Measurements from ENCODE around the gene ATP7B. TPM values are rescaled to one million over a fixed set of nuclear protein-coding genes. Genes with fewer than 3 reads are reported as not detected.

Gene ATP7B
- total RNA-seq, 1 experiment from 2014 or later = 4.4 TPM

- Histone ChIP-seq H3K4me3 (ENCODE audit: low read length) (no peak overlapping the region), H3K4me2 (ENCODE audit: low read length) (no peak overlapping the region), H3K9me3 (ENCODE audit: low read length) (no peaks in the 10 kb centered on the region), H3K4me1 (ENCODE audit: insufficient read depth, low read length) (no peaks in the 10 kb centered on the region), H4K20me1 (ENCODE audit: low read length) (no peaks in the 10 kb centered on the region), H3K36me3 (ENCODE audit: low read depth, low read length) (no peaks in the 10 kb centered on the region), H3K79me2 (ENCODE audit: low read length) (no peaks in the 10 kb centered on the region), H3K9me2 (replicated peaks; ENCODE audit: low read length) (no peaks in the 10 kb centered on the region), H3K9ac (ENCODE audit: low read length) (no peak overlapping the region), H3K27ac (ENCODE audit: low read length) (no peak overlapping the region), H2AFZ (ENCODE audit: low read length) (no peak overlapping the region), H3K27me3 (ENCODE audit: low read length) (no peaks in the 10 kb centered on the region), H3F3A (ENCODE audit: low read length, unreplicated experiment) (no peaks in the 10 kb centered on the region)
- TF ChIP-seq EZH2 (IDR thresholded peaks at IDR 0.05; ENCODE audit: low read length, unreplicated experiment) (no peak), EZH2phosphoT487 (IDR thresholded peaks at IDR 0.05; ENCODE audit: borderline replicate concordance, low read length) (no peak), CTCF (conservative IDR thresholded peaks at IDR 0.05; ENCODE audit: low read depth, low read length) (no peak)
- POLR2A ChIA-PET (ENCODE audit: unreplicated experiment) = no interaction called here
- DNase-seq = no peak
- intact Hi-C loops (cut with micrococcal nuclease) = no loop called here
- no TSS peak for BruUV-seq (replicated peaks)
- CTCF ChIA-PET = no interaction called here
- ATAC-seq = no peak
Observed at GRCh38 chr13:51981355-51981754, 29.9 kb downstream of the ATP7B start.

GRCh38 chr13:51980908-51981307, 30.3 kb downstream of the ATP7B start:
- H3F3A ChIP-seq (ENCODE audit: low read length, unreplicated experiment) = no peaks in the 10 kb centered on the region
- no peaks in the 10 kb centered on the region for H3K4me1 ChIP-seq (ENCODE audit: insufficient read depth, low read length)
- CTCF ChIA-PET = no interaction called here
- no peak for DNase-seq
- no peaks in the 10 kb centered on the region for H3K36me3 ChIP-seq (ENCODE audit: low read depth, low read length)
- ATAC-seq = no peak
- no peaks in the 10 kb centered on the region for H3K9me3 ChIP-seq (ENCODE audit: low read length)
- BruUV-seq (replicated peaks) = no TSS peak
- no peaks in the 10 kb centered on the region for H3K79me2 ChIP-seq (ENCODE audit: low read length)
- H2AFZ ChIP-seq (ENCODE audit: low read length) = no peak overlapping the region
- H3K4me2 ChIP-seq (ENCODE audit: low read length) = no peak overlapping the region
- intact Hi-C loops (cut with micrococcal nuclease) = no loop called here
- H3K9ac ChIP-seq (ENCODE audit: low read length) = no peak overlapping the region
- no peak overlapping the region for H3K27ac ChIP-seq (ENCODE audit: low read length)
- TF ChIP-seq CTCF (conservative IDR thresholded peaks at IDR 0.05; ENCODE audit: low read depth, low read length) (no peak), EZH2 (IDR thresholded peaks at IDR 0.05; ENCODE audit: low read length, unreplicated experiment) (no peak), EZH2phosphoT487 (IDR thresholded peaks at IDR 0.05; ENCODE audit: borderline replicate concordance, low read length) (no peak)
- no peaks in the 10 kb centered on the region for H3K27me3 ChIP-seq (ENCODE audit: low read length)
- POLR2A ChIA-PET (ENCODE audit: unreplicated experiment) = no interaction called here
- no peaks in the 10 kb centered on the region for H3K9me2 ChIP-seq (replicated peaks; ENCODE audit: low read length)
- H4K20me1 ChIP-seq (ENCODE audit: low read length) = no peaks in the 10 kb centered on the region
- no peak overlapping the region for H3K4me3 ChIP-seq (ENCODE audit: low read length)

- H3K36me3 ChIP-seq (ENCODE audit: low read depth, low read length) = no peaks in the 10 kb centered on the region
- H3K9me2 ChIP-seq (replicated peaks; ENCODE audit: low read length) = no peaks in the 10 kb centered on the region
- no peak overlapping the region for H3K4me3 ChIP-seq (ENCODE audit: low read length)
- H3K4me2 ChIP-seq (ENCODE audit: low read length) = no peak overlapping the region
- H3K9ac ChIP-seq (ENCODE audit: low read length) = no peak overlapping the region
- ATAC-seq (no peak), DNase-seq (no peak)
- intact Hi-C loops (cut with micrococcal nuclease) = no loop called here
- no peaks in the 10 kb centered on the region for H3K79me2 ChIP-seq (ENCODE audit: low read length)
- H4K20me1 ChIP-seq (ENCODE audit: low read length) = no peaks in the 10 kb centered on the region
- no peaks in the 10 kb centered on the region for H3F3A ChIP-seq (ENCODE audit: low read length, unreplicated experiment)
- no peaks in the 10 kb centered on the region for H3K9me3 ChIP-seq (ENCODE audit: low read length)
- TF ChIP-seq EZH2 (IDR thresholded peaks at IDR 0.05; ENCODE audit: low read length, unreplicated experiment) (no peak), CTCF (conservative IDR thresholded peaks at IDR 0.05; ENCODE audit: low read depth, low read length) (no peak), EZH2phosphoT487 (IDR thresholded peaks at IDR 0.05; ENCODE audit: borderline replicate concordance, low read length) (no peak)
- H3K4me1 ChIP-seq (ENCODE audit: insufficient read depth, low read length) = no peaks in the 10 kb centered on the region
- ChIA-PET CTCF (no interaction called here), POLR2A (ENCODE audit: unreplicated experiment) (no interaction called here)
- H3K27ac ChIP-seq (ENCODE audit: low read length) = no peak overlapping the region
- no TSS peak for BruUV-seq (replicated peaks)
- no peak overlapping the region for H2AFZ ChIP-seq (ENCODE audit: low read length)
- no peaks in the 10 kb centered on the region for H3K27me3 ChIP-seq (ENCODE audit: low read length)
Observed at GRCh38 chr13:51978796-51979556, 32.3 kb downstream of the ATP7B start.

Data from PC-3 (cell line).